ENCODE measurements around the gene LCLAT1. TPM values are rescaled to one million over a fixed set of nuclear protein-coding genes. Genes with fewer than 3 reads are reported as not detected.

The LCLAT1 gene
- total and polyA plus RNA-seq, 4 donors, result 2.4 to 14.6 (median 10.7) TPM

GRCh38 chr2:30577151-30577550, 130.1 kb downstream of the LCLAT1 start:
- no peaks in the 10 kb centered on the region for H3K9me3 ChIP-seq (ENCODE audit: control insufficient read depth in 4 of 4, low read length in 3 of 4)
- no peaks in the 10 kb centered on the region for H3K27me3 ChIP-seq (ENCODE audit: control insufficient read depth in 4 of 4, insufficient read depth in 4 of 4, low read length in 3 of 4)
- no peak for DNase-seq (ENCODE audit: low spot score)
- H3K36me3 ChIP-seq (ENCODE audit: control insufficient read depth in 4 of 4, insufficient read depth in 3 of 4, low read depth in 1 of 4, low read length in 3 of 4), result no peaks in the 10 kb centered on the region
- H3K4me1 ChIP-seq (ENCODE audit: control insufficient read depth in 4 of 4, insufficient read depth in 4 of 4, low read length in 3 of 4), result no peaks in the 10 kb centered on the region
- WGBS, result 97% methylated on average over 4 of the region's 4 CpGs
- H3K27ac ChIP-seq (ENCODE audit: low read depth in 1 of 2, low read length in 2 of 2), result no peak overlapping the region
- no peak for TF ChIP-seq YY1 (IDR thresholded peaks at IDR 0.05)
- TF ChIP-seq EGR1 (IDR thresholded peaks at IDR 0.05; ENCODE audit: low read depth in 2 of 2), result no peak
- TF ChIP-seq GABPA (IDR thresholded peaks at IDR 0.05 in 1 of 2, conservative IDR thresholded peaks at IDR 0.05 in 1 of 2), result no peak
- no peak for TF ChIP-seq FOXA2 (IDR thresholded peaks at IDR 0.05)
- no peak for TF ChIP-seq NR2F2 (IDR thresholded peaks at IDR 0.05)
- no peak for TF ChIP-seq REST (IDR thresholded peaks at IDR 0.05)
- TF ChIP-seq JUND (IDR thresholded peaks at IDR 0.05), result no peak
- no peak overlapping the region for H3K9ac ChIP-seq (ENCODE audit: low read depth in 1 of 2, low read length in 2 of 2)
- H3K4me3 ChIP-seq (ENCODE audit: low read depth in 1 of 3, low read length in 3 of 3), result no peak overlapping the region

DNA sequence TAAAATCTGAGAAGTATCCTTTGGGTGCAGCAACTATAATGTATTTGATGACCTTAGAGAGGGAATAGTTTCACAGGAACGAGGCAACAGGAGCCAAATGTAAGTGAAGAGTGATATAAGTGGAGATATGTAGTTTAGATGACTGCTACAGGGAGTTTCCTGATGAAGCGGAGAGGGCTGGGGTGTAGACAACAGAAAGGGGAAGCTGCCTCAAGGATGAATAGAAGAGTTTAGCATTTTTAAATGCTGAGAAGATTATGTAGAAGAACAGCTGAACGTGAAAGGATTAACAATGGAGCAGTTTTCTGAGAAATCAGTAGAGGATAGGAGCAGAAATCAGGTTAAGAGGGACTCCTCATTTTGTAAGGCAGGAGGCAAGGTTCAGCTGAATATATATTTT, 133.3 kb downstream of the LCLAT1 start:
- Histone ChIP-seq H3K9me3 (ENCODE audit: control insufficient read depth in 4 of 4, low read length in 3 of 4) (no peaks in the 10 kb centered on the region), H3K27ac (ENCODE audit: low read depth in 1 of 2, low read length in 2 of 2) (no peak overlapping the region), H3K9ac (ENCODE audit: low read depth in 1 of 2, low read length in 2 of 2) (no peak overlapping the region), H3K4me1 (ENCODE audit: control insufficient read depth in 4 of 4, insufficient read depth in 4 of 4, low read length in 3 of 4) (no peaks in the 10 kb centered on the region), H3K27me3 (ENCODE audit: control insufficient read depth in 4 of 4, insufficient read depth in 4 of 4, low read length in 3 of 4) (no peaks in the 10 kb centered on the region), H3K36me3 (ENCODE audit: control insufficient read depth in 4 of 4, insufficient read depth in 3 of 4, low read depth in 1 of 4, low read length in 3 of 4) (no peaks in the 10 kb centered on the region), H3K4me3 (ENCODE audit: low read depth in 1 of 3, low read length in 3 of 3) (no peak overlapping the region)
- 87% methylated on average over 3 of the region's 3 CpGs for WGBS
- no peak for DNase-seq (ENCODE audit: low spot score)
- no peak for TF ChIP-seq SP1 (IDR thresholded peaks at IDR 0.05)
- TF ChIP-seq GABPA (IDR thresholded peaks at IDR 0.05 in 1 of 2, conservative IDR thresholded peaks at IDR 0.05 in 1 of 2), result no peak
- no peak for TF ChIP-seq ATF3 (IDR thresholded peaks at IDR 0.05)
- TF ChIP-seq RXRA (IDR thresholded peaks at IDR 0.05), result no peak
- TF ChIP-seq EGR1 (IDR thresholded peaks at IDR 0.05; ENCODE audit: low read depth in 2 of 2), result no peak
- no peak for TF ChIP-seq FOXA2 (IDR thresholded peaks at IDR 0.05)
- TF ChIP-seq ZBTB33 (IDR thresholded peaks at IDR 0.05), result no peak
- no peak for TF ChIP-seq NR2F2 (IDR thresholded peaks at IDR 0.05)
- no peak for TF ChIP-seq TAF1 (conservative IDR thresholded peaks at IDR 0.05)
- no peak for TF ChIP-seq FOXA1 (IDR thresholded peaks at IDR 0.05)
- TF ChIP-seq, protein P1, sequence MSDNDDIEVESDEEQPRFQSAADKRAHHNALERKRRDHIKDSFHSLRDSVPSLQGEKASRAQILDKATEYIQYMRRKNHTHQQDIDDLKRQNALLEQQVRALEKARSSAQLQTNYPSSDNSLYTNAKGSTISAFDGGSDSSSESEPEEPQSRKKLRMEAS (IDR thresholded peaks at IDR 0.05), result no peak
- TF ChIP-seq HNF4G (IDR thresholded peaks at IDR 0.05), result no peak
- TF ChIP-seq HNF4A (conservative IDR thresholded peaks at IDR 0.05), result no peak
- TF ChIP-seq RAD21 (IDR thresholded peaks at IDR 0.05), result no peak
